ENCODE results near the gene PAX8.

The PAX8 gene

DNA sequence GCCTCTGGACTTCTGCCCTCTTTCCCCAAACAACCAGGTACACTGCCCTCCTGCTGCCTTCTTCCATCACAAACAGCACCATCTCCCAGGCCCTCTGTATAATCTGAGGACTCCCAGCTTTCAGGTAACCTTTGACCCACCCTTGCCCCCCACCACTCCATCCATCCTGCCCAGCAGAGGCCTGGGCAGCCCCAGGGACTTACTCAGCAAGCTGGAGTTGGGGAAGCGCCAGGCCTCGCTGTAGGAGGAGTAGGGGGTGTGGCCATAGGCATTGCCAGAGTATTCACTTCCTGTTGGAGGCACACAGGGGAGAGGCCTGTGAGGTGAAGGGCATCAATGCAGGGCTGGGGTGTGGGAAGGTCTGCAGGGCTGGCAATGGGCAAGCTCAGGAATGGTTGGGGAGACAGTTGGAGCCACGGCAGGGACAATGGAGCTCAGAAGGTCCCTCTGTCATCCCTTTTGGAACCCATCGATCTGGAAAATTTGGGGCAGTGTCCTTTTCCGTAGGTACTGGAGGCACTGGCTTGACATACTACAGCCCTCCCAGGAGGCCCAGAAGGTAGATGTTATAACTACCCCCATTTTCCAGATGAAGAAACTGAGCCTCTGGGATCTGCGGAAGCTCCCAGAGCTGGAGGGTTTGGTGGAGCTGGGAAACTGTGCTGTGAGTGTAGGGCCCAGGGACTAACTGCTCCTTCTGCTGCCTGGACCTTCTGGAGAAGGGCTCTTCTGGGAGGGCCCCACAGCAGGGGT, 58.7 kb downstream of the PAX8 start:
- DNase-seq, result no peak

DNA sequence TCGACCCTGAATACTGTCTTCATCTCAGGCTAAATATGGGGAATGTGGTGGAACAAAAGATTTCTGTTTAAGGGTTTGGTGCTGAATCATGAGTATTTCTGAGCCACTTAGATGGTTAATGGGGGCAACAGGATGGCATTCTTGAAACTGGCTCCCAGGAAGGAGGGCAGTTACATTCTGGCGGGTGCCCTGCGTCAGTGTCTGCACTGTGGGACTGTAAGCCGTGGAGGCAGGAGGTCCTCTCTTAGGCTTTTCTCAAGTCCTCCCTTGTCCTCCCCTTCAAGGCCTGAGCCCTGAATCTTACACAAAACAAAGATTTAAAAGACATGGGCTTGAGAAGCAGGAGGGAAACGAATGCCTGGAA, 59.2 kb downstream of the PAX8 start:
- DNase-seq, result no peak

DNA sequence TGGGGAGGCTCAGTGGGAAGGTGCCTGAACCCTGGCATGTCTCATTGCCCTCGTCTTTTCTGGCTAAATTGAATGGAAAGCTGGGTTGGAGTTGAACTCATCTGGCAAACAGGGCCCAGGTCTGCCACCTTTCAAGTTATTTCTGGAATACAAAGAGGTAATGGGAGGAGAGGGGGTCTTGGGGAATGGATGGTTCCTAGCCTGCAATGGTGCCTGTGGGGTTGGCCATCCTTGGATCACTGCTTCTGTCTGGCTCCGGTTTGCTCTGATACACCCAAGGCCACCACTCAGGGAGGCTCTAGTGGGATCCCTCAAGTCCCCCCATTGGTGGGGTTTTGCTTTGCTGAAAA, 59.7 kb downstream of the PAX8 start:
- no peak for DNase-seq

DNA sequence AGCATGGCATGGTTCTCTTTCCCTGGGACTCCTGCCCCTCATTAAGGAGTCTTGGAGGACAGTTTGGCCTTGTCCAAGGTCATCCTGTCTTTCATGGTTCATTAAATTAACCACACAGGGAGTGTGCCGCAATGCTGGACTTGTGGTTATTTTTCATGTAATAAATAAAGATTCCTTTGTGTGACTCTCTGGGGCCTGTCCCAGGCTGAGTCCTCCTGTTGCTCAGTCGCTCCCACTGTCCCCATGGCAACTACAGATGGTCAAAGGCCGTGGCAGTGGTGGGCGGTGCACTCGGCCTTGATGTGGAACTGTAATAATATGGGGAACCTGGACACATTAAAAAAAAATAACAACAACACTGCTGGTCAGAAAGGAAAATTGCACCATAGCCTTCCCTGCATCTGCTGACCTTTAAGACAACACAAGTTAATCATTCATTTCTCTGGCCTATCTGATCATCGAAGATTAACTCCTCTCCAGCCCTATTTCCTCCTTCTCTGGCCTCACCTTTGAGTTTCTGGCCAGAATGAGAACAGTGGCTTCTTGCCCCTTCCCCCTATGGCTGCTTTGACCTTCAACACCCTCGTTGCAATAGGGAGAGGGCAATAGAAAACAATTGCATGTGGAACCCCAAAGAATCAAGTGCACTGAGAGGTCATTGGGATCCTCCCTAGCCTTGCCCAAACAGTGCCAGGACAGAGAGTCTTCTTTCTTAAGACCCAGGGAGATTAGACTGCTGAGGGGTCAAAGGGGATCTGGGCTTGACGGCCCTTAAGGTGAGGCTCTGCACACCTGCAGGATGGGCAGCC, 60.2 kb downstream of the PAX8 start:
- DNase-seq, result no peak

DNA sequence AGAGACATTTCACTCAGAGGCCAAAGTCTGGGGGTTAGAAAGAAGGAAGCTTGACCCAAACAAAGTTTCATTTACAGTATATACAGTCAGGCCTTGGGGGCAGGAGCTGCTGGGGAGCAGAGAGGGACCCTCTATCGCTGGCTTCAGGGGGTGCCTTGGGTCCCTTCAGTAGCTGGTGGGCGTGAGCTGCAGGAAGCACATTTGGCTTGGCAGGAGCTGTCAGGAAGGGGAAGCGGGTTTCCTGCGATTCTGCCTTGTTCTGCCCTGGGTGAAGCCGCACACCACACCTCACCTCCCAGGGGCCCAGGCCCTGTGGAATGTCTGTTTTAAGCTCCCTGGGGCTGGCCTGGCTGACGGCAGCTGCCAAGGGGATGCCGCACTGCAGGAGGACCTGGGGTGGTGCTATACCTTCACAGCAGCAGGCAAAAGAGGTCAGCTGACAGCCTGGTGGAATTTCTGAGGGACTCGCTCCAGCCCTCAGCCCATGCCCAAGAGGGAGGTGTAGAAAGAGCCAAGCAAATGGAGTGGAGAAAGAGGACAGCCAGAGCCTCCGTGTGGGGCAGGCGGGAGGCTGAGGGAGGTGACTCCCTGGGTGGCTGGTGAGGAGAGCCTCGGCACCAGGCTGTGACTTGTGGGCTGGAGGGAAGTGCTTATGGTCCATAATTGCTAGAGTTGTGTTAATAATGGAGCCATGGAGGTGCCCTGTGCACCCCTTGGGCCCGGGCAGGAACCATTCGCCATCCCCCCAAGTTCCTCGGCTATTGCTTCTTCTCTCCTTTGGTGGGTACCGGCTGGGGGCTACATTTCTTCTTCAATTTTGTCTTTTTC, 61.1 kb downstream of the PAX8 start:
- no peak for DNase-seq

DNA sequence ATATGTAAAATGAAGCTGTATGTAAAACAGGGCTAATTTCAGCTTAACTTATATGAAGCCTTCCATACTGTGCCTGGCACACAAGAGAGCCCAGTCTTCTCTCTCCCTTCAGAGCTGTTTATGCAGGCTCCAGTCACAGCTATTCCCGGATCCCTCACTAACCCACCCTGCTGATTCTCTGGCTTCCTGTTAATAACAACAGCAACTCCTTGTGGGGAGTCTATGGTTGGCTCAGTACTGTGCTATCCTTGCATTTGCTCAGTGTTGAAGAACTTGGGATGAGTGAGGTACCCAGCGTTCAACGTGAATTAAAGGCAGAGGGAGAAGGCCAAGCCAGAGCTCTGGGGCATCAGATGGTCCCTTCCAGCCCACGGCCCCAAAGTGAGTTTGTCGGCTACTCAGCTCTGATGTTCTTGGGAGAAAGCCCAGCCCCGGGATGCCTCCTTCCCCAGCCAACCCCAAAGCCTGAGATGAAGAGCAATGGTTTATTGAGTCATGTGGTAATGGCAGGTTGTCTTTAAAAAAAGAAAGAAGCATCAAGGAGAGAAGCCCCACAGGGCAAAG, 61.7 kb downstream of the PAX8 start:
- DNase-seq, result no peak

DNA sequence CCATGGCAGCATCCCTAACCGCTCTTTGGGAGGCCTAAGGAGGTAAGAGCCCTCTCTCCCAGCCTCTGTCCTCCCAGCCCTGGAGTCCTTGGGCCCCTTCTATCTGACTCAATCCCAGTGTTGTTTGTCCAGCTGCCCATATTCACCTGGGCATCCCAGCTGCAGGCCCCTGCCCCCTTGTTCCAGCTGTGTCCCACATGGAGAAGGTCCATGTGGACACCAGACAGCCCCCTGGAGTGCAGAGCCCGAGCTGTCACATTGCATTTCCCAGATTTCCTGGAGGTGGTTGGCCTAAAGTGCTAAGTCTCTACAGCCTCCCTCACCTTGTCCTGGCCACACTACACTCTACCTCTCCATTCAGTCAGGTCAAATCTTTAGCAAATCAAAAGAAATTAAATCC, 62.4 kb downstream of the PAX8 start:
- no peak for DNase-seq

DNA sequence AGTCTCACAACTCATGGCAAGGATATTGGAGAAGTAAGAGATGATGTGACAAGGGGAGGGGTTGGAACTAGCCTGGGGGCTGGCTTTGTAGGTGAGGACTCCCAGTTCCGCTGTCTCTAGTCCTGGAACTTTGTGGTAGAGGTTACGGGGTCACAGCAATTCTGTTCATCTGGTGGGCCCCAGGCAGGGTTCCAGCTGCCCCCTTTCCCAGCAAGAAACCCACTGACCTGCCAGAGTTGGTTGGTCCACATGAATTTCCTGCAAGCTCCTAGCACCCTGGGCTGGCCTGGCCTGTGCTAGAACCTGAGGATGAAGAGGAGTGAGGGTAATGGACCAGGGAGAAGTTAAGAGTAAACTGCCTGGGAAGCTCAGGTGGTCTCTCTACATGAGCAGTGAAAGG, 63.7 kb downstream of the PAX8 start:
- DNase-seq, result no peak

DNA sequence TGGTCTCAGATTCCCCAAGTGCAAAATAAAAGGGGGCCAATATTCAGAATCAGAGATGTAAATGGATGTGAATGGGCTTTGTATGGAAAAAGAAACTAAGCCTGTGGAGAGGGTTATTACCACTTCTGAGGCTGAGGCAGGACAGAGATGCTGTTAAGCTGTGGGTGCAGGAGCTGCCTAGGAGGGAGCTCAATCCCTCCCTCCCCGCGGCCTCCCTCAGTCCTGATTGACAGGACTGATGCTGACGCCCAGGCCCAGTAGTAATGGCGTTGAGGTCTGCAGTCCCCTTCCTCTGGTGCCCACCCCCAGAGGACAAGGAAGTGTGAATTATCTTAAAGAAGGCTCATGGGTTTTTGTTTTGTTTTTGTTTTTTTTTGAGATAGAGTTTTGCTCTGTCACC, 64.6 kb downstream of the PAX8 start:
- DNase-seq, result no peak

DNA sequence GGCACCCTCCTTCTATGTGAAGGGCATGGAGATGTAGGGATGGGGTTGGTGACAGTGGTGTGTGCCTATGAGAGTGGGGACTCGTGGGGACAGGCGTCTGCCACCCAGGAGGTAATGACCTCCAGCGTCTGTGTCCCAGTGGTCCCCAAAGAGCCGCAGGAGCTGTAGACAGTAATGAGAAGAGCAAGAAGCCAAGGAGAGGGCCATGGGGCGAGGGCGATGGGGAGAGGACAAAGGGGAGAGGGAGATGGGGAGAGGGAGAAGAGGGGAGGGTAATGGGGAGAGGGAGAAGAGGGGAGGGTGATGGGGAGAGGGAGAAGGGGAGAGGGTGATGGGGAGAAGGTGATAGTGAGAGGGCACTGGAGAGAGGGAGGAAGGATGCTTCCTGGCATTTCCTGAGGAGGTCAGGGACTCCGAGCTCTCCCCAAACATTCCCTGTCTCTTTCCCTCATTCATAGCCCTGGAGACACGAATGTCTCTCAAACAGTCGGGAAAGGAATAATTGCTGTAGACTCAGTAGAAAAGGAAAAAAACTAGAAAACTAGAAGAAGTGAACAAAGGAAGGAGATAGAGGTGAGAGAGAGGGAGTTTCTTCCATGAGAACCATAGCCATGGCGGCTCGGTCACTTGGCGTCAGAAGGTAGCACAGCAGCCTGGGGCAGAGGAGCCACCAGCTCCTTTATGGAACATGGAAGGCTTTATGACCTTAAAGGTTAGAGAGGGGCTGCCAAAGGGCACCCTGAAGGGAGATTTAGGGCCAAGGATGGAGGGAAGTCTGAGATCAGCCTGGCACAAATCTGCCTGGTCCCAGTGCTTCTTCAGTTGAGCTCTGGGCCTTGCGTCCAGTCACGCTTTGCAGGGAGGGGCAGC, 65.4 kb downstream of the PAX8 start:
- no peak for DNase-seq

DNA sequence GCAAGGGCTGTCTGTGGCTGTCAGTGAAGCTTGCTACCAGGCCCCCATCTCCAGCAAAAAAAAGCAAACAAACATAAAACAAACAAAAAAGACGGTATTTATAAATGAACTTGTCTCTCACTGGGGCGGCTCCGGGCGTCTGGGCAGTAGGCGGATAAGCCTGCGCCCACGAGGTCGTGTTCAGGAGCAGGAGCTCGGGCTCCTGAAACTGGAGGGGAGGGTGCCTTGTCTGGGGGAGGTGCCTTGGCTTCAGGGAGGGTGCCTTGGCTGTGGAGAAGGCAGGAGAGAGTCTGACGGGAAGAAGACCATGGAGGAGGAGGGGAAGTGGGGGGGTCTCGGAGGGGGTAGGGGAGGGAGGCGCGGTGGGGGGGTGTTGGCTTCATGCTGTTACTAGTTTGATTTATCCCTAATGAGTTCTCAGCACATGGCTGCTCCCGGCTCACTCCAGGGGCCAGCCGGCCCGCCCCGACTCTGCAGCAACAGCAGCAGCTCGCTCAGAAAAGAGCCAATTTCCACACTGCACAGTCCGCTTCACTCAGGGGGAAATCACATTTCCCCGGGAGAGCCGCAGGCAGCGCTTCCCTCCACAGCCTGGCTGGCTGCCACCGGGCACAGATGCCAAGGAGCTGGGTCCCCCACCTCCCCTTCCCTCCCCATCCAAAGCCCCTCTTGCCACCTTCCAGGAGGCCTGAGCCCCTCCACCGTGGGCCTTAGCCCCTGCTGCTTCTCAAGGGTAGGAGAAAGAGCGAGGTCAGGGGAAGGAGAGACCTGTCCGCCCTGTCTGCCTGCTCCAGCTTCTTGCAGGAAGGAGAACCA, 66.3 kb downstream of the PAX8 start:
- no peak for DNase-seq

DNA sequence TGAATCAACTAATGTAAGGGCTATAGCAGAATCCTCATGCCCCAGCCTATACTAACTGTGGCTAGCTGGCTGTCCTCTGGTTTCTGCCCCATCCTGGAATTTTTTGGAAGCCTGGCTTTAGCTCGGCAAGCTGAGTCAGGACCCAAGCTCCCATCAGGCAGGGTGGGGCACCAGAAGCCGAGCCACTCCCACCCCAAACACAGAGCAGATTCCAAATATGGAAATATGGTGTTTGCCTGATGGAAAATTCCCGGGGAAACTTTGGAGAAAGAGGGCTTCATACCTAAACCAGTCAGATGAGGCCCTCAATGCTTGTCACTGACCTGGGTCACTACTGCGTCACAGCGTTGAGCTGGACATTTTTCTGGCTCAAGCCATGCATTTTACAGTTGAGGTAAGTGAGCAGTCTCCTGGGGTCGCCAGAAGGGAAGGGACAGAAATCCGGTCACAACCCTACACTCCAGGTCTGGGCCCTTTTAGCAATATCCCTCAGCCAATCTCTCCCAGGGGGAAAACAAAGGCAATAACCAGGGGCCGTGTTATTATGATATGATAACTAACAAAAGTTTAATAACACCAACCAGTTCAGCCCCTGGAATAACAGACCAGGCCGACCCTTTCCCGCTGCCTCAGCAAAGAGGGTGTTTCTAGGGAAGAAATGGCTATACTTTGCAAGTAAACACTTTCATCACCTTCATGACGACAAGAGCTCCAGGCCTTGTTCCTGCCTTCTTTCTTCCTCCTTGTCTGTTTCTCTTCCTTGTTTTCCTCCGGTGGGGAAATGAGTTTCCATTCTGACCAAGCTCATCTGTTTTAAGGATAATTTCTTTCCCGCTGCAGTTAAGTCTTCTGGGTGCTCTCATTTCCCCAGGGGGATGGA, 67.3 kb downstream of the PAX8 start:
- DNase-seq, result no peak

DNA sequence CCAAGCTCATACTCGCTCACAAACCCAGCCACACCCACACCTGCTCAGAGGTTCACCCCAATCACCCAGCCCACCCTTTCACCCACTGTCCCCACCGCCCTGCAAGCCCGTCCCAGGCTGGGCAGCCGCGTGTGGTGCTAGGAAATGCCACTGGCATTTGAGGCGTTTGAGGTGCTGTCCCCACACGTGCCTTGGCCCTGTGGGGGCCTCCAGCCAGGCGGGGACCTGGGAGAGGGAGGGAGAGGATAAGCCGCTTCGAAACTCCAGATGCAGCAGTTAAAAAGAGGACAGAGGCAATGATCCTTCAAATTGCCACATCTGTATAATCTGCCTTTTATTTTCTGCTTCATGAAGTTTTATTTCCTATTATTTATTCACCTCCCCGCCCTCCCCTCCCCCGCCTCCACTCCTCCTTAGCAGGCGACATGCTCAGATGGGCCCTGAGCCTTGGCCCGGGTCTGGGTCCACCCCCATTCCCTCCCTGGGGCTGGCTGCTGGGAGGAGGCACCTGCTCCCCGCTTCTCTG, 69.0 kb downstream of the PAX8 start:
- no peak for DNase-seq

DNA sequence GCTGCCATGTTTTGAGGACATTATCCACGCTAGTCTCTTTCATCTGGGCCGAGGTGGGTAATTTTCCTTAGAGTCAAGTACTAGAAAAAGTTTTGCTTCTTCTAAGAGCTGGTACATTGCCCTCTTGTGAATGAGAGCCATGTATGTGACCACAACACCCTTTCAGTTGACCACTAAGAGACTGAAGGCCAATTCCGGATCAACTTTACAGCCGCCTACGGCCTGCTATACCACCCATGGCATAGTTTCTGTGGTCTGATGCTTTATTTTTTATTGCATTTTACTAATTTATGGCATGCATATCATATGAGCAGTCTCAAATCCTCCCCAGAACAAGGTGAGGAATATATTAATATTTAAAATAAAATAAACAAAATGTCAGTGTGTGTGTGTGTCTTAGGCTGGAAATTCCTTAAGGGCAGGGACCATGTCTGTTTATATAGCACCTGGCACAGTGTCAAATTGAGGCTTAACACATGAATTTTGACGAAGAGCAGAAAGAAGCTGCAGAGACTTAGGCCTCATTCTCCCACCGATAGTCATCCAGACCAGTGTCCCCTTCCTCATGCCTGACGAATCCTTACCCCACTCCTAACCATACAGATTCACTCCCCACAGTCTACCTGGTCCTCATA, 69.6 kb downstream of the PAX8 start:
- no peak for DNase-seq

DNA sequence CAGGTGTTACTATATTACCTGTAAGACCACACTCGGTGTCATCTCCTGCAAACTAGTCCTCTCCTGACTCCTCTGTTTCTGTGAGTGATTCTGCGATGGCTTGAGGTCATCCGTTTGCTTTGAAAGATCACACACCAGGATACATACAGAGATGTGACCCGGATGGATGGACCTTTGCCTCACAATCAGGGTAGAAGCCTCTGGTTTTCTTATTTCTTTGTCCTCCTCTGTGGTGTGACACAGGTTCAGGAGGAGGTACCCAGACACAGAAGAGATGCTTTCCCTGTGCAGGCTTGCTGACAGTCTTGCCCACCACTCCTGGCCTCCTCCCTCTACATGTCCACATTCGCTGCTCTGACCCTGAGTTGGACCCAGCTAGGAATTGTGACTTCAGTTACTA, 70.3 kb downstream of the PAX8 start:
- no peak for DNase-seq

DNA sequence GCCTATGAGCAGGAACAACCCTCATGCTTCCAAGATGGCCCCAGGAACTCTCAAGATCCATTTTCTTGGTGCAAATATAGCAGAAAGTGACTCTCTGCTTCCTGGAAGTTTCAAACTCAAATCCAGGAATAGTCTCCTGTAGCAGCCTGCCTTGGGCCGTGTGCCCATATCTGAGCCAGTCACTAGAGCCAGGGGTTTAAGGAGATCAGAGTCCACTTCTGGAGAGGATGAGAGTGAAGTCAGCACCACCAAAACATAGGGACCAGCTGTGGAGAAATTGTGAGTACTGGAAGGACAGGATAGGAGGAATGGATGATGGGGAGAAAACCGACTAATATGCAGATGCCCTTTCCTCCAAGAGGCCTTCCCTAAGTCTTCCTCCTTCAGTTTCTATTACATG, 71.7 kb downstream of the PAX8 start:
- DNase-seq, result no peak

DNA sequence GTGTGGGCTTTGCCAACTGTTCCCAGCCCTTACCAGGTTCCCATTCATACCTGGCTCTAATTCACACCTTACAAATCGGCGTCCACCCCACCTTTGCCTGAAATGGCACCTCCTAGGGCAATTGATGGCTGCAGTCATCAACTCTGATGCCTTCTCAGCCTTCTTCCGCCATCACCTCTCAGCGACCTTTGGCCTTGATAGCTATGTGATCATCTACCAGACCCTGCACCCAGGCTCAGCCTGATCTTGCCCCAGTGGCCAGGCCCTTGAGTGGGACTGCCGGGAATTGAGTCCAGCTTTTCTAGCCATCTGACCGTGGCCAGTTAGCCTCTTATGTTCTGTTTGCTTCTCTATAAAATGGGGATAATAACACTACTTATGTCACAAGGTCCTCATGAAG, 72.5 kb downstream of the PAX8 start:
- no peak for DNase-seq

DNA sequence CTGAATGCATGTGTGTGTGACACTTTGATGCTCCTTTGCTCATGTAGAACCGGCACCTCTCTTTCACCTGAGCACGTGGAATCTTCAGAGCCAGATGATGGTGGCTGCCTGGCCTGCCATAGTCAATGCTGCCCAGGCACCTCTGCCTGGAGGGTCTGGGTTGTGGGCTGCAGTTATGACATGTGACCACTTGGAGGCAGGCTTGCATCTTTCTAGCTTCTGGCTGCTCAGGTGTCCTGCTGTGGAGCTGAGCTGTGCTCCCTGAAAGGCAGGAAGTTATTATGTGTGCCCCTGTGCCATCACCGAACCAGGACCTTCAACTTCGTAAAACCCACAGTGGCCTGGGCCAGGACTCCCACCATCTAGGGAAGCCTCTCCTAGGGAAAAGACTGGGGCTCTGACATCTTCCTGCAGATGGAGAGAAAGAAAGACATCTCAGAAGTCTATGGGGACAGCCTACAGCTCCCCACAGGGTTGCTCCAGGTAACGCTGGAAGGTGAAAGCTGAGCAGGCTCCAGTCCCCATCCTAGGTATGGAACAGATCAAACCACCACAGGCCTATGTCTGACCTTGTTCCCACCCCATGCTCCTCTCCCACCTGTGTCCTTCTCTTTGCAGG, 74.7 kb downstream of the PAX8 start:
- DNase-seq, result no peak

DNA sequence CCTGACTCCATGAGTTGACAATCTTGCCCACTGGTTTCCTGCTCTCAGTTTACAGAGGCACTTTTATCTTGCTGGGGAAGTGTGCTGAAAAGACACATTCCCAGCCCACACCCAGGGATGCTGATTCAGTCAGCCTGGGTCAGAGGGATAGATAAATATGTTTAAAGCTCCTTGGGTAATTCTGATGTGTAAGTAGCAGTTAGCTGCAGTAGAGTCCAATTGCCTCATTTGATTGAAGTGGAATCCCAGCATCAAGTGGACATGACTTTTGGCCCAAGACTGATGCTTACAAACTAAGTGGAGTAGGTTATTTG, 75.5 kb downstream of the PAX8 start:
- DNase-seq, result no peak
